Fibroblast of lung (primary cell): Measurements from ENCODE around the gene SH2D7. TPM values are rescaled to one million over a fixed set of nuclear protein-coding genes. Genes with fewer than 3 reads are reported as not detected.

ENCODE experiments used
- DNase-seq, 2 donors: peaks; one replicate each; pipeline versions ENCODE4 v3.0.0 to v3.0.0-alpha.2; 2010; ENCODE audit warnings: low read depth in 2 of 2
- H2AFZ ChIP-seq: 2 replicates; pipeline ENCODE4 v1.5.1; 2012; ENCODE audit warnings: low read length, control low read depth, inconsistent platforms
- H3K27ac ChIP-seq: 2 replicates; pipeline ENCODE4 v1.5.1; 2011; ENCODE audit warnings: low read length, control low read depth; ENCODE audit not compliant: insufficient read depth
- H3K27me3 ChIP-seq: 2 replicates; pipeline ENCODE4 v1.5.1; 2011; ENCODE audit warnings: mild to moderate bottlenecking, low read length; ENCODE audit not compliant: control insufficient read depth, insufficient read depth
- H3K36me3 ChIP-seq: 2 replicates; pipeline ENCODE4 v1.5.1; 2011; ENCODE audit warnings: low read length; ENCODE audit not compliant: control insufficient read depth, insufficient read depth
- H3K4me1 ChIP-seq: 2 replicates; pipeline ENCODE4 v1.5.1; 2011; ENCODE audit warnings: low read length; ENCODE audit not compliant: control insufficient read depth, insufficient read depth; ENCODE audit errors: extremely low read depth
- H3K4me2 ChIP-seq: 2 replicates; pipeline ENCODE4 v1.5.1; 2011; ENCODE audit warnings: low read length, control low read depth; ENCODE audit not compliant: insufficient read depth; ENCODE audit errors: extremely low read depth
- H3K4me3 ChIP-seq, 4 experiments: fragments of 200-600 bp in 1 of 4; sonication (generic) in 1 of 4; replicated peaks in 1 of 4; 2 replicates each; pipeline ENCODE4 v1.5.1; 2011 to 2016; ENCODE audit warnings: low read length in 4 of 4, low read depth in 3 of 4, mild to moderate bottlenecking in 3 of 4, control low read depth in 2 of 4, inconsistent platforms in 1 of 4, mixed read lengths in 1 of 4; ENCODE audit not compliant: insufficient read depth in 1 of 4; ENCODE audit errors: control extremely low read depth in 1 of 4
- H3K79me2 ChIP-seq: 2 replicates; pipeline ENCODE4 v1.5.1; 2012; ENCODE audit warnings: mild to moderate bottlenecking, low read length, inconsistent platforms; ENCODE audit not compliant: control insufficient read depth, insufficient read depth
- H3K9ac ChIP-seq: 2 replicates; pipeline ENCODE4 v1.5.1; 2011; ENCODE audit warnings: mild to moderate bottlenecking, low read length, control low read depth; ENCODE audit not compliant: insufficient read depth
- H3K9me3 ChIP-seq: 2 replicates; pipeline ENCODE4 v1.5.1; 2012; ENCODE audit warnings: low read depth, low read length; ENCODE audit not compliant: control insufficient read depth, insufficient read depth
- H4K20me1 ChIP-seq: 2 replicates; pipeline ENCODE4 v1.5.1; 2011; ENCODE audit warnings: low read length; ENCODE audit not compliant: control insufficient read depth, insufficient read depth; ENCODE audit errors: extremely low read depth
- CTCF ChIP-seq, 2 donors: IDR thresholded peaks in 1 of 2; conservative IDR thresholded peaks in 1 of 2; 1 replicate in 1 of 2; 2 replicates in 1 of 2; pipeline ENCODE4 v1.5.1; 2011 to 2012; ENCODE audit warnings: low read length in 2 of 2, control low read depth in 1 of 2, inconsistent platforms in 1 of 2, low read depth in 1 of 2, mild to moderate bottlenecking in 1 of 2
- EZH2 ChIP-seq: IDR thresholded peaks from 2 replicates; pipeline ENCODE4 v1.5.1; 2012; ENCODE audit warnings: low read length, control low read depth, mild to moderate bottlenecking; ENCODE audit errors: missing control alignments
- polyA minus RNA-seq: library from RNA; depleted of rRNA, polyadenylated mRNA; stranded (reverse); fragments of >200 nt; gene quantifications from 2 replicates; pipeline ENCODE4 v1.2.3, GENCODE V29; 2011; ENCODE audit warnings: low replicate concordance
- polyA plus RNA-seq, 2 donors: library from polyadenylated mRNA; depleted of rRNA in 1 of 2; stranded (reverse) in 1 of 2; unstranded in 1 of 2; fragments of >200 nt; gene quantifications; 2 replicates each; pipeline ENCODE4 v1.2.1, GENCODE V29; 2011 to 2012; ENCODE audit warnings: missing spikeins in 1 of 2
- total RNA-seq: library from RNA; depleted of rRNA; stranded (reverse); fragments of >200 nt; gene quantifications from 2 replicates; pipeline ENCODE4 v1.2.1, GENCODE V29; 2014

The SH2D7 gene
- not detected in 2 replicates for total RNA-seq
- polyA plus RNA-seq, result 0.03 TPM in 1 of 2 replicates, not detected in the other
- polyA plus RNA-seq (2012), result 0.07 TPM in 1 of 2 replicates, not detected in the other
- polyA minus RNA-seq, result not detected in 2 replicates

- peaks cover 6% of the 10 kb centered on the region for H3K27me3 ChIP-seq
- H3K4me1 ChIP-seq, result peaks cover 8% of the 10 kb centered on the region
- H3K9me3 ChIP-seq, result no peaks in the 10 kb centered on the region
- no peak within 1 kb of the TSS for H3K4me2 ChIP-seq
- H3K36me3 ChIP-seq, result no peaks in the 10 kb centered on the region
- peak; percentile 27 to 31 for DNase-seq
- TF ChIP-seq EZH2 (no peak), CTCF (conservative IDR thresholded peaks at IDR 0.05 in 1 of 2, IDR thresholded peaks at IDR 0.05 in 1 of 2; ENCODE audit: low read depth in 1 of 2, low read length in 2 of 2) (no peak)
- no peak within 1 kb of the TSS for H2AFZ ChIP-seq
- H4K20me1 ChIP-seq, result no peaks in the 10 kb centered on the region
- no peak within 1 kb of the TSS for H3K27ac ChIP-seq
- no peak within 1 kb of the TSS for H3K9ac ChIP-seq
- H3K79me2 ChIP-seq, result no peaks in the 10 kb centered on the region
- H3K4me3 ChIP-seq, result no peak within 1 kb of the TSS
These were observed at the start of gene SH2D7 for GRCh38 chr15:78092261-78093041. Gene SH2D7 (plus strand): TSS chr15:78092561. CDS start chr15:78092585, 24 bp downstream.

- Histone ChIP-seq H3K4me1 (peaks cover 17% of the 10 kb centered on the region), H3K9ac (no peak overlapping the region), H2AFZ (no peak overlapping the region), H4K20me1 (no peaks in the 10 kb centered on the region), H3K27ac (no peak overlapping the region), H3K9me3 (no peaks in the 10 kb centered on the region), H3K79me2 (no peaks in the 10 kb centered on the region), H3K36me3 (no peaks in the 10 kb centered on the region), H3K4me3 (no peak overlapping the region), H3K27me3 (no peaks in the 10 kb centered on the region), H3K4me2 (no peak overlapping the region)
- peak in 1 of 2 donors; percentile 48 for DNase-seq
- no peak for TF ChIP-seq EZH2
- TF ChIP-seq CTCF (conservative IDR thresholded peaks at IDR 0.05 in 1 of 2, IDR thresholded peaks at IDR 0.05 in 1 of 2; ENCODE audit: low read depth in 1 of 2, low read length in 2 of 2), result no peak
These were observed 47.8 kb upstream of the SH2D7 start for GRCh38 chr15:78044407-78045155.

GRCh38 chr15:78045189-78045588 is 47.2 kb upstream of the SH2D7 start:
- H3K36me3 ChIP-seq, result no peaks in the 10 kb centered on the region
- H4K20me1 ChIP-seq, result no peaks in the 10 kb centered on the region
- H2AFZ ChIP-seq, result no peak overlapping the region
- no peaks in the 10 kb centered on the region for H3K9me3 ChIP-seq
- no peak for TF ChIP-seq CTCF (conservative IDR thresholded peaks at IDR 0.05 in 1 of 2, IDR thresholded peaks at IDR 0.05 in 1 of 2; ENCODE audit: low read depth in 1 of 2, low read length in 2 of 2)
- no peak for TF ChIP-seq EZH2
- H3K79me2 ChIP-seq, result no peaks in the 10 kb centered on the region
- H3K27ac ChIP-seq, result no peak overlapping the region
- no peak for DNase-seq
- H3K4me2 ChIP-seq, result no peak overlapping the region
- H3K4me1 ChIP-seq, result peaks cover 22% of the 10 kb centered on the region
- no peaks in the 10 kb centered on the region for H3K27me3 ChIP-seq
- no peak overlapping the region for H3K9ac ChIP-seq
- no peak overlapping the region for H3K4me3 ChIP-seq
